ENCODE data around the gene DNAH2.

Gene DNAH2

GRCh38 chr17:7839190-7839875, 121.8 kb downstream of the DNAH2 start:
- DNase-seq (ENCODE audit: low read depth) = no peak

DNA sequence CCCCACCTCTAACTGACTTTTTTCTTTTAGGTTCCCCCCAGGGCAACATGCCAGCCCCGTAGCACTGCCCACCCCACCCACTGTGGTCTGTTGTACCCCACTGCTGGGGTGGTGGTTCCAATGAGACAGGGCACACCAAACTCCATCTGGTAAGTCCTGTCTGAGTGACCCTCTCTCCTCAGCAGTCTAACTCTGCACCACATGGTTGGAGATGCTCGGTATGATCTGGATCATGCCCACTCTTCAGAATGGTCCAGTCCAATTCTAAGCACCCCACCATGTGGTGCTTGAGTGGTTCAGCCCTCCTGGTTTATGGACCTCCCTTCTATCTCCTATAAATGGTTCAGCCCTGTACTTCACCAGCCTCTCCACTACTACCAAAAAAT, 122.3 kb downstream of the DNAH2 start:
- DNase-seq (ENCODE audit: low read depth) = peak; percentile 51

- DNase-seq (ENCODE audit: low read depth) = no peak
These were observed 122.9 kb downstream of the DNAH2 start for GRCh38 chr17:7840441-7840840.

GRCh38 chr17:7840875-7841274, 123.3 kb downstream of the DNAH2 start:
- DNase-seq (ENCODE audit: low read depth) = no peak

DNA sequence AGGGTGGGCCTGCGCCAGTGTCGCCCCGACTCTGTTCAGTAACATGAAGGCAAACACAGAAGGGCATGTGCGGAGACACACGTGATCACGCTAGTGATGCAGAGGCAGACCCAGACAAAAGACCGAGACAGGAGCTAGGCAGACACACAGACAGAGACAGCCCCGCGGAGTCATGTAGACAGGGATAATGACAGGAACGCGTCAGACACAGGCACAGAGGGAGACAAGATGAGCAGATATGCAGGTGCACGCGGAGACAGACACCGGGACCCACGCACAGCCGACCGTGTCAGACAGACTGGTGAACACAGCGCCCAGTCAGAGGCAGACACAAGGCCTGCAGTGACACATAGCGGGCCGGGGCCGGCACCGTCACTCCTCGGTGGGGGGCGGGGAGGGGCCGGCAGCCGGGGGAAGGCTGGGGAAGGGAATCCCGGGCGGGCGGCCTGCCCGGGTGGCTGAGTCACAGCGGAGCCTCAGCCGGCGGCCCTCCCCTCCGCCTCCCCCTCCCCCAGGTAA, 123.9 kb downstream of the DNAH2 start:
- peak; percentile 94 for DNase-seq (ENCODE audit: low read depth)

- peak; percentile 83 for DNase-seq (ENCODE audit: low read depth)
These were observed 124.4 kb downstream of the DNAH2 start for GRCh38 chr17:7841915-7842379.

DNA sequence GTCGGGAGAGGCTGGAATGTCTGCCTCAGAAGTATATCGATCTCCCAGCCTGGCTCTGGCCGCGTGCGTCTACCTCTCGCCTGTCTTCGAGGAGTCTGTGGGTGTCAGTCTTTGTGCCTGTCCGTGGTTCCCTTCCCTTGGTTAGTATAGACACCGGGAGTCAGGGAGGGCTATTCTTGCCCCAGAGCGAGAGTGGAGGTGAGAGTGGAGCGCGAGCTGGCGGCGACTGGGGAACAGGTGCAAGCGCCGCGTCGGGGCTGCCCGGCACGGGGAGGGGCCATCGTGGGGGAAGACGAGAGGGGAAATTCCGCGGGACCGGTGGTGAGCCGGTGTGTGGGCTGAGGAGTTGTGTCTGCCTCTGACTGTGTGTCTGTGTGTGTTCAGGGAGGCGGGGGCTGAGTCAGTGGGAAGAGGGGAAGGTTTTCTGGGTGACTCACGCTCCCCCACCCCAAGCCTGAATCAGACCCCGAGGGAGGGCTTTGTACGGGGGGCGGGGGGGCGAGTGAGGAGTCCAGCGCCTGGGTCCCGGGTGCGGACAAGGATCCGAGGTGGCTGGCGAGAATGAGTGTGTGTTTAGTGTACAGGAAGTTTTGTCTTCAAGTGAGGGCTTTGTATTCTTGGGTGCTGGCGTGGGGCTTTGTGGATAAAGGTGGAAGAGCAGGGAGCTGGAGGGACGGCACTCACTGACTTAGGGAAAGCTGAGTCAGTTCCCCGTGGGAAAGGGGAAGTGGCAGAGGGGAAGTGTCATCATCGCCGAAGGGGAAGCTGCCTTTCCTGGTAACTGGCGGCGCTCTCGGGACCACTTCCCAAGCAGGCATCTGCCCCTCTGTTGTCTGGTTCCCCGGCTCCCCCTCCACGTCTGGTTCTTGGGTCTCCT, 125.1 kb downstream of the DNAH2 start:
- DNase-seq (ENCODE audit: low read depth) = peak; percentile 93

- DNase-seq (ENCODE audit: low read depth) = peak; percentile 20
These were observed 125.7 kb downstream of the DNAH2 start for GRCh38 chr17:7843257-7843535.

- peak; percentile 84 for DNase-seq (ENCODE audit: low read depth)
These were observed 126.2 kb downstream of the DNAH2 start for GRCh38 chr17:7843536-7844291.

- DNase-seq (ENCODE audit: low read depth) = peak; percentile 96
These were observed 127.0 kb downstream of the DNAH2 start for GRCh38 chr17:7844292-7845154.

- no peak for DNase-seq (ENCODE audit: low read depth)
These were observed 128.0 kb downstream of the DNAH2 start for GRCh38 chr17:7845359-7846062.

DNA sequence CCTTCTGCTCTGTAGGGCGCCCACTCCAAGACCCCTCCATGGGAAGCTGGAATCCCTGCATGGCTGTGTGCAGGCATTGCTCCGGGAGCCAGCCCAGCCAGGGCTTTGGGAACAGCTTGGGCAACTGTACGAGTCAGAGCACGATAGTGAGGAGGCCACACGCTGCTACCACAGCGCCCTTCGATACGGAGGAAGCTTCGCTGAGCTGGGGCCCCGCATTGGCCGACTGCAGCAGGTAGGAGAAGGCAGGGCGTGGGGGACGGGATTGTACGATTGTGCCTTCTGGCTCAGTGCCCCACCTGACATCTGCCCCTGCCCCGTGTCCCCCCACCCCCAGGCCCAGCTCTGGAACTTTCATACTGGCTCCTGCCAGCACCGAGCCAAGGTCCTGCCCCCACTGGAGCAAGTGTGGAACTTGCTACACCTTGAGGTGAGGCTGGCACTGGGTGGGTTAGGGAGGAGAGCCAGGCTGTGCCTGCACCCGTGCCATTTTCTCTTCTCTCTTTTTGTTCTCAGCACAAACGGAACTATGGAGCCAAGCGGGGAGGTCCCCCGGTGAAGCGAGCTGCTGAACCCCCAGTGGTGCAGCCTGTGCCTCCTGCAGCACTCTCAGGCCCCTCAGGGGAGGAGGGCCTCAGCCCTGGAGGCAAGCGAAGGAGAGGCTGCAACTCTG, 128.7 kb downstream of the DNAH2 start:
- no peak for DNase-seq (ENCODE audit: low read depth)

DNA sequence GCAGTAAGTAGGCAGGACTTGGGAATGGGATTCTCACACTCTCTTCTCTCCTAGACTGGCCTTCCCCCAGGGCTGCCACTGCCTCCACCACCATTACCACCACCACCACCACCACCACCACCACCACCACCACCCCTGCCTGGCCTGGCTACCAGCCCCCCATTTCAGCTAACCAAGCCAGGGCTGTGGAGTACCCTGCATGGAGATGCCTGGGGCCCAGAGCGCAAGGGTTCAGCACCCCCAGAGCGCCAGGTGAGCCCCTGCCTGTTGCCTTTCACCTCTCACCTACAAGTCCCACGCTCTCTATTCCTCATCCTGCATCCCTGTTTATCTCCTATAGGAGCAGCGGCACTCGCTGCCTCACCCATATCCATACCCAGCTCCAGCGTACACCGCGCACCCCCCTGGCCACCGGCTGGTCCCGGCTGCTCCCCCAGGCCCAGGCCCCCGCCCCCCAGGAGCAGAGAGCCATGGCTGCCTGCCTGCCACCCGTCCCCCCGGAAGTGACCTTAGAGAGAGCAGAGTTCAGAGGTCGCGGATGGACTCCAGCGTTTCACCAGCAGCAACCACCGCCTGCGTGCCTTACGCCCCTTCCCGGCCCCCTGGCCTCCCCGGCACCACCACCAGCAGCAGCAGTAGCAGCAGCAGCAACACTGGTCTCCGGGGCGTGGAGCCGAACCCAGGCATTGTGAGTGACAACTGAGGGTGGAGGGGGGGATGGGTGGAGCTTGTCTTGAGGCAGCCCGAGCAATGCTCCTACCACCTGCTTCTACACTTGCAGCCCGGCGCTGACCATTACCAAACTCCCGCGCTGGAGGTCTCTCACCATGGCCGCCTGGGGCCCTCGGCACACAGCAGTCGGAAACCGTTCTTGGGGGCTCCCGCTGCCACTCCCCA, 129.5 kb downstream of the DNAH2 start:
- DNase-seq (ENCODE audit: low read depth) = no peak

DNA sequence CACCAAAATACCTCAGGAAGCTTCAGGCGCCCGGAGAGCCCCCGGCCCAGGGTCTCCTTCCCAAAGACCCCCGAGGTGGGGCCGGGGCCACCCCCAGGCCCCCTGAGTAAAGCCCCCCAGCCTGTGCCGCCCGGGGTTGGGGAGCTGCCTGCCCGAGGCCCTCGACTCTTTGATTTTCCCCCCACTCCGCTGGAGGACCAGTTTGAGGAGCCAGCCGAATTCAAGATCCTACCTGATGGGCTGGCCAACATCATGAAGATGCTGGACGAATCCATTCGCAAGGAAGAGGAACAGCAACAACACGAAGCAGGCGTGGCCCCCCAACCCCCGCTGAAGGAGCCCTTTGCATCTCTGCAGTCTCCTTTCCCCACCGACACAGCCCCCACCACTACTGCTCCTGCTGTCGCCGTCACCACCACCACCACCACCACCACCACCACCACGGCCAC, 130.6 kb downstream of the DNAH2 start:
- no peak for DNase-seq (ENCODE audit: low read depth)

GRCh38 chr17:7848739-7849129, 131.2 kb downstream of the DNAH2 start:
- no peak for DNase-seq (ENCODE audit: low read depth)

GRCh38 chr17:7849130-7849750, 131.7 kb downstream of the DNAH2 start:
- no peak for DNase-seq (ENCODE audit: low read depth)

- DNase-seq (ENCODE audit: low read depth) = no peak
These were observed 132.4 kb downstream of the DNAH2 start for GRCh38 chr17:7849751-7850504.

All from EH (cell line).